Muscle of back (tissue), 11 donors: ENCODE measurements around the gene DGKH. TPM values are rescaled to one million over a fixed set of nuclear protein-coding genes. Genes with fewer than 3 reads are reported as not detected.
"Not testable (repeated sequence)": the region's sequence is repeated elsewhere in the genome, so short reads cannot be mapped to it uniquely, and the experiment has no call there.

Source experiments
- DNase-seq, 3 donors: peaks; one replicate each; pipeline versions ENCODE4 v3.0.0 to v3.0.0-alpha.2; 2013
- polyA plus RNA-seq, 10 donors: library from polyadenylated mRNA; unstranded; fragments of 120-200 nt; gene quantifications; one replicate each; pipeline ENCODE4 v1.2.1, GENCODE V29; 2013; ENCODE audit not compliant: insufficient read length in 10 of 10

Gene DGKH
- polyA plus RNA-seq, 10 donors = 2.4 to 5.8 (median 3.8) TPM

DNA sequence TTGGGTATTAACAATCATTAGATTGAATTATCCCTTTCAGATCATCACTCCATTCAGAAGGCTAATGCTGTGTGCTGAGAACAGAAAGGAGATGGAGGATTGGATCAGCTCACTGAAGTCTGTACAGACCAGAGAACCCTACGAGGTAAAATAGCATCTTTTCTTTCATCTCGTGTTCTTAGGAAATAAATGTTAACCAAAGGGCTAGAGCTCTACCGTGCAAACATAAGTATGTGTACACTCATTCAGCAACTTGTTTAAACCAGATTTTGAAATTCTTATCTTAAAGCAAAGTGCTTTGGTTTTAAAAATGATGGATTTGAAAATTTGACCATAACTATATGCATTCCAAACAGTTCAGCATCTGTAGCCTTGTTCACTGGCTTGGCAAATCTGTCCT lies 106.8 kb downstream of the DGKH start:
- no peak for DNase-seq

DNA sequence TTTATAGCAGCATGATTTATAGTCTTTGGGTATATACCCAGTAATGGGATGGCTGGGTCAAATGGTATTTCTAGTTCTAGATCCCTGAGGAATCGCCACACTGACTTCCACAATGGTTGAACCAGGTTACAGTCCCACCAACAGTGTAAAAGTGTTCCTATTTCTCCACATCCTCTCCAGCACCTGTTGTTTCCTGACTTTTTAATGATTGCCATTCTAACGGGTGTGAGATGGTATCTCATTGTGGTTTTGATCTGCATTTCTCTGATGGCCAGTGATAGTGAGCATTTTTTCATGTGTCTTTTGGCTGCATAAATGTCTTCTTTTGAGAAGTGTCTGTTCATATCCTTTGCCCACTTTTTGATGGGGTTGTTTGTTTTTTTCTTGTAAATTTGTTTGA lies 114.9 kb downstream of the DGKH start:
- DNase-seq = not testable (repeated sequence)

DNA sequence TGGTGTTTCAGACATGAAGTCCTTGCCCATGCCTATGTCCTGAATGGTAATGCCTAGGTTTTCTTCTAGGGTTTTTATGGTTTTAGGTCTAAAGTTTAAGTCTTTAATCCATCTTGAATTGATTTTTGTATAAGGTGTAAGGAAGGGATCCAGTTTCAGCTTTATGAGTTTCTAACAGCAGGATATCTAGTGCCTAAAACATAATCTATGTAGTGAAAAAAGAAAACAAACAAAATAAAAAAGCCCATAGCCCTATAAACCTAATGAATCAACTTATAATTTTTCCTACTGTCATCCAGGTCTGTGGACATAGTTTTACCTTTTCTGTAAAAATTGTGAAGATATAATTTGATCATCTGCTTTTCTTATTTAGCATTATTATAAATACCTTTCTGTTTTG lies 115.5 kb downstream of the DGKH start:
- not testable (repeated sequence) for DNase-seq

DNA sequence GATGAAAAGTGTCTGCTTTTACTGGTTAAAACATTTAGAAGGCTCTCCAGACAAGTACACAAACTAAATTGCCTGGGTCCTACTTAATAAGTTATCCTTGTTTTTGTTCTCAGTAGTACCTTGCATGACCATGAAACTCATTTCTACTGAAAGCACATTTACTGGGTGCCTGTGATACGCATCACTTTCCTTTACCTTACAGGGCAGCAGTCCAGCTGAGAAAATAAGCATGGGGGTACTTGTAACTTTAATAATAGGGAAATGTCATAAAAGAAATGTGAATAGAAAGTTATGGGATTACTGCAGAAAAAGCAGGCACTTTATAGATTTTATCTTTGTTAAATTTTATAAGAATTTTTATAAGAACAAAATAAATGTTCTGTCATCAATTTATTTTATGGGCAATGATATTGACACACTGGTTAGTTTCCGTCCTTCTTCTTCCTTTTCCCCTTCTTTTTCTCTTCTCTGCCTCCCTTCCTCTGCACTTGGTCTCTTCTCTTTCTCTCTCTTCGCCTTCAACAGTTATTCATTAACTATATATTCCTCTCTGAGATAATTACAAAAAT lies 116.2 kb downstream of the DGKH start:
- DNase-seq = no peak

GRCh38 chr13:42168496-42168895 lies 120.0 kb downstream of the DGKH start:
- no peak for DNase-seq

DNA sequence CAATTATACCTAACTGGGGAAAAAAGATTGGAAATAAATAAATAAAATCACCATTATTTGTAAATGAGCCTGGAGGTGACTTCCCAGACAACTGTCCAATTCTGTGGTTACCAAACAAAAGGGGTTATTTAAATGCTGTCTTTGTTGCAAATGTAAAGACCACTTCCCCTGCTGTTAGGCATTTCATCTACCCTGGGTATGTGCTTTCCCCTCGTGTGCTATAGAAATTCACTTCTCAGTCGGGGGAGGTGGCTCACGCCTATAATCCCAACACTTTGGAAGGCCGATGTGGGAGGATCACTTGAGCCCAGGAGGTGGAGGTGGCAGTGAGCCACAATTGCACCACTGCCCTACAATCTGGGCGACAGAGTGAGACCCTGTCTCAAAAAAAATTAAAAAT lies 121.6 kb downstream of the DGKH start:
- DNase-seq = no peak

DNA sequence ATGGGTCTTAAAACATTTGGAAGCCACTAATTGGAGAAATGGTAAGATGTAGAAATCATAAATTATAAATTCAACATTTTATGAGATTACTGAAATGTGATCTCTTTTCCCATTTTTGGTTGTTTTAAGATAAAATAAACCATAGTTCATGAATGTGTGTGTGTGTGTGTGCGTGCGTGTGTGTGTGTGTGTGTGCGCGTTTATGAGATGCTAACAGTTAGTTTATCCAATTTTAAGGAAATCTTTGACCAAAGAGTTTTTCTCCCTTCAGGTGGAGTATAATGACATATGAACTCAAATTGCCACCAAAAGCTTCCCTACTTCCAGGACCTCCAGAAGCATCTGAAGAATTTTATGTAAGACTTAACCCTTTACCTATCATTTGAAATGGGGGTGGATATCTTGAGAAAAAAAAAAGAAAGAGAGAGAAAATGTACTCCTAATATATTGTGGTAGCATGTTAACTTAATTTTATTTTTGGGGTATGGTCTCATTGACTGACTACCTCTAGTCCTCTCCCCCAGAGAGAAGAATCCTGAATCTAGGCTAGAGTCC lies 125.4 kb downstream of the DGKH start:
- no peak for DNase-seq

DNA sequence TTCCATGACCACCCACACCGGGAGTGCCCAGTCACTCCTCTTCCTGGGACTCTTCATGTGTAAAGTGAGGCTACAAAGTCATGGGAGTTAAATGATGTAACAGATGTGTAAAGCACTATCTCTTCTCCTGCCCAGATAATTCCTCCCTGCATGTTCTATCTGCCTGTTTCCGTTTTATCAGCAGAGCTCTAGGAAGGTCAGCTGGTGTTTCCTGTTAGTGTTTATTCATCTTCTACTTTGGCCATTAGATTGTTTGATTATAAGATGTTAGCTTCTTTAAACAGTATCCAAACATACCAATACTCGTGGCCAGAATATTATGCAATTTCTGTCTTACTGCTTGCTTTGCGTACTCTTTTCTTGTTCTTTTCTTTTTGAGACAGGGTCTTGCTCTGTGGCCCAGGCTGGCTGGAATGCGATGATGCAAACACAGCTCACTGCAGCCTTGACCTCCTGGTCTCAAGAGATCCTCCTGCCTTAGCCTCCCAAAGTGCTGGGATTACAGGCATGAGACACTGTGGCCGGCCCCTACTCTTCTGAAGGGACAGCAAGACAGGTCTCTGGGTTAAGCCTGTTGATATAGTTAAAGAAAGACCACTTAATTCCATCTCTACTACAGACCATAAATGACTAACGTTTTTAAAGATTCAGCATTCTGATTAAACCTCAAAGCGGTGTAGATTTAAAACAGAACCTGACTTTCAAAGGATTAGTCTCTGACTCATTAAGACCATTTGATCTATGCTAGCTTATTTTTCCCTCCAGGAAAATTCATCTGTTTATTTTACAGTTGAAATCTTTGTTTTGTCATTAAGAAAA lies 126.1 kb downstream of the DGKH start:
- no peak for DNase-seq

DNA sequence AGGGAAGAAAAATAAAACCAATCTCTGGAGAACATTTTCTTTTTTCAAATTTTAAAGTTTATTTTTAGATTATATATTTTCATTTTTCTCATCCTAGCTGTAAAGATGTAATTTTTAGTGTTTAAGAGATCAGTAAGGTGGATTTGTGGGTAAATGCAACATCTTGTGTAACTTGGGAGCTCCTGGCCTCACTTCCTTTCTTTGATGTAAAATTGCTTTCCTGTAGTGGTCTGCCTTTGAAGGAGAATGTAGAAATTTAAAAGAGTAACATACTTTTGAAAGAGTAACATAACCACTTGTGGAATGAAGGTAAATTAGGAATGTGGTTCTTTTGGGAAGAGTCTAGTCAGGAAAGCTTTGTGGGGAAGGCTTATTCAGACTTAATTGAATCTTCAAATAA lies 127.8 kb downstream of the DGKH start:
- no peak for DNase-seq

DNA sequence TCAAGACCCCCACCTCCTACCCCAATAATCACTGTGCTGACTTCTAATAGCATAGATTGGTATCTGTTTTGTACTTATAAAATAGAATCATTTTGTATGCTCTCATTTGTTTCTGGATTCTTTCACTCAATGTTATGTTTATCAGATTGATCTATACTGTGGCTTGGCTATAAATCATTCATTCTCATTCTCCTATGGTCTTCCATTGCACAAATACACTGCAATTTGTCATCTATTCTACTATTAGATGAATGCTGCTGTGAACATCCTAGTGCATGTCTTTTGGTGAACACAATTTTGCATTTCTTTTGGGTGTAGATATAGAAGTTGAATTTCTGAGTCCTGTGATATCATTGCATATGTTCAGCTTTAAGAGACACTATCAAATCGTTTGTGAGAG lies 128.7 kb downstream of the DGKH start:
- DNase-seq = no peak

- DNase-seq = peak in 1 of 3 donors; percentile 8
Measured at GRCh38 chr13:42181381-42181953, 133.0 kb downstream of the DGKH start.

GRCh38 chr13:42189061-42189460 lies 140.6 kb downstream of the DGKH start:
- DNase-seq = no peak

DNA sequence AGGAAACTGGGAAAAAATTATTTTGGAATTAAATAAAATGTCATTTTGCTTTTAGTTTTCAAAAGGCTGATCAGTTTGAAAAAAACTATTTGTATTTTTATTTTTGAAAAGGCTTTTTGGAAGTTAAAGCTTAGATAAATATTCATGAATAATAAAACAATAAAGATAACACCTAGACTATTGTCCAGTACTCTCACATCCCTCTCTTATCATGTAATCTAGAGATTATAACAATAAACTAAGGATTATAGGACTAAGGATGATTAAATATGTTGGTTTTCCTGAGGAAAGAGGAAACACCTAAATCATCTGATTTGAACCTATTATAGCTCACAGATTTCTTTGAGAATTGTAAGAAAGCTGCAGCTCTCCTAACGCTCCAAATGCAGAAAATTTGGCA lies 142.1 kb downstream of the DGKH start:
- no peak for DNase-seq

GRCh38 chr13:42211704-42212464 lies 163.4 kb downstream of the DGKH start:
- DNase-seq = no peak

GRCh38 chr13:42214446-42214845 lies 166.0 kb downstream of the DGKH start:
- DNase-seq = no peak

DNA sequence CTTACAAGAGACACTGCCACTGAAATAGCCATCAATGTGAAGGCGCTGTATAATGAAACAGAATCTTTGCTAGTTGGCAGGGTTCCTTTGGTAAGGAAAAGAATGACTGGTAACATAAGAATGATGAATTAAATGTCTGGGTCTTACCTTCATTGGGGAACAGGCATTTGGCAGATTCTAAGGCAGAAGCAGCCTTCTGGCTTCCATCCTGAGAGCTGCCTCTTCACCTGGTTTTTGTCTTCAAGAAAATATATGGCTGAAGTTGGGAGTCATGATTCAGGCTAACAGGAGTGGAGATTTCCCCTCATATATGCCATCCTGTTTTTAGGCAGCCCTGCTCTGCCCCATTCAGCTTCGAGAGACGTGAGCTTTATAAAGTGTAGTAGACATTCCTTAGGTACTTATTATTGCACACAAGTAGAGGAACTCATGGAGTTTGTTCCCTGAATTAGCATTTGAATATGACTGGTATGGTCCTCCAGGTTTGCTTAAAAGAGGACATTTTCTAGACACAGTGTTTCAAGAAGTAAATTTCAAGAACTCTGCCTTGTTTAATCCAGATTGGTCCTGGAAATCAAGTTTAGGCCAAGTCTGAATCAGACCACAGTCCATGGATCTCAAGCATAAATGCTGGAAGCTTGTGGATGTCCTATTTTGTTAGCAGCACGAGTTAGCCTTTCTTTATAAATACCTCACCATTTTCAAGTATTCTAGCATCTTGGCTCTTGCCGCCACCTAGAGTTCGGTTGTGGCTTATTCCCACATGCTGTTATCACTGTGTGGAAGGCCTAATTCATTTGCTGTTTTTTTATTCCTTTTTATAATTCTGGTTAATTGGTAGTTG lies 167.4 kb downstream of the DGKH start:
- peak in 2 of 3 donors; percentile 15 to 40 for DNase-seq

DNA sequence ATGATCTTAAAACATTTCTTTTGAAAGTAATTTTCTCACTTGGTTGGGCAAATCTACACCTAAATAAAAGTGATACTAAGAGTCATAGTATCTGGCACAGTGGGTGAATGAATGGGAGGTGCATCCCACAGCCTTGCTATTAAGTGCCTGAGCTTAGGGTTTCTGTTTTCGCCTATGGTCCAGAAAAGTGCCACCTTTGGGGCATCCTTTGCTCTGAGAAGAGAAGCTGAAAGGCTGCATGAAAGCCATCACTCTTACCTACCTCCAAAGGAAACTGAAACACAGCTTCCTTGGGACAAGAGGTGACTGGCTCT lies 167.9 kb downstream of the DGKH start:
- DNase-seq = no peak

DNA sequence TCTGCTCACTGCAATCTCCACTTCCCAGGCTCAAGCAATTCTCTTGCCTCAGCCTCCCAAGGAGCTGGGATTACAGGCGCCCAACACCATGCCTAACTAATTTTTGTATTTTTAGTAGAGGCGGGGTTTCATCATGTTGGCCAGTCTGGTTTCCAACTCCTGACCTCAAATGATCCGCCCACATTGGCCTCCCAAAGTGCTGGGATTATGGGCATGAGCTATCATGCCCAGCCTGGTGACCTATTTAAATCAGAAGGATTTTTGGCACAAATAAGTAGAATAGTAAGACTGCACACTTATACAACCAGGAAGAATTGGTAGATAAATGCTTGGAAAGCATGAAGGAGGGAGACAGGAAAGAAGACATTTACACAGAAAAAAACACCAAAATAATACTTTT lies 170.1 kb downstream of the DGKH start:
- no peak for DNase-seq

DNA sequence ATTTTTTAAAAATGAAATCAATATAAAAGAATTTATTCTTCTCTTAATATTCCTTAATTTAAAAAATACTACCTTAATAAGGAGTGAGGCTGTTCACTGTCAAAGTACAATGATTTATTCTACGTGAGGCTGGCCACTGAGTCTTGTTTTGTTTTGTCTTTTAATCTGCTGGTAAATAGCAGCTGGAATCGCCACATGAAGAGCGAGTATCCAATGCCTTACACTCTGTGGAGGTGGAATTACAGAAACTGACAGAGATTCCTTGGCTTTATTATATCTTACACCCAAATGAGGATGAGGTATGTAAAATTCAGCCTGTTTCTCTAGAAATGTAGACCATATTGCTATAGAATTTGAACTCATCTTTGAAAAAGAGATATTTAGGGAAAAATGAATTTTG lies 170.6 kb downstream of the DGKH start:
- DNase-seq = no peak

- no peak for DNase-seq
Measured at GRCh38 chr13:42219876-42220275, 171.4 kb downstream of the DGKH start.

DNA sequence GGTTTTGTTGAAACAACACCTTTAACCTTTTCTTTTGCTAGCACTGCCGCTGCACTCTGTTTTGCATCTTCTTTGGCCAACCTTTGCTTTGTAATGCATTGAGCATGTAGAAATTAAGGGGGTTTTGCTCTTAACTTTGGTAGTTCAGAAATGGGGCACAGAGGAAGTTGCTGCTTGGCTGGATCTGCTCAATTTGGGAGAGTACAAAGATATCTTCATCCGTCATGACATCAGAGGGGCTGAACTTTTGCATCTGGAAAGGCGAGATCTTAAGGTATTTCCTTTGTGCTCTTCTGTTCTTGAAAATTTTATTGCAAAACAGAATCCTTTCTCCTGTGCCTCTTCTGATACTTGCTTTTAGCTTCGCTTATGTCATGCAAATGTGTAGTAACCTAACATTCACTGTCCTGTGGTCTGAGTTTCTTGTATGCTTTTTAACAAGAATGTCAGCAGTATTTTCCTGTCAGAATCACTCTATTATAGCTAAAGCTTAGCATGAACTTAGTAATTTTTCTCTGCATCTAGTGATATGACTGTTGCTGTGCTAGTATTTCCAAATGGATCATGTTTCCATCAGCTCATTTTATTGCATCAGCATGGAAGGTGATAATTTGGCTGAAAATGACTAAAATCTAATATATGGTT lies 172.8 kb downstream of the DGKH start:
- no peak for DNase-seq
